ENCODE measurements around the gene HES7.

HES7 gene

DNA sequence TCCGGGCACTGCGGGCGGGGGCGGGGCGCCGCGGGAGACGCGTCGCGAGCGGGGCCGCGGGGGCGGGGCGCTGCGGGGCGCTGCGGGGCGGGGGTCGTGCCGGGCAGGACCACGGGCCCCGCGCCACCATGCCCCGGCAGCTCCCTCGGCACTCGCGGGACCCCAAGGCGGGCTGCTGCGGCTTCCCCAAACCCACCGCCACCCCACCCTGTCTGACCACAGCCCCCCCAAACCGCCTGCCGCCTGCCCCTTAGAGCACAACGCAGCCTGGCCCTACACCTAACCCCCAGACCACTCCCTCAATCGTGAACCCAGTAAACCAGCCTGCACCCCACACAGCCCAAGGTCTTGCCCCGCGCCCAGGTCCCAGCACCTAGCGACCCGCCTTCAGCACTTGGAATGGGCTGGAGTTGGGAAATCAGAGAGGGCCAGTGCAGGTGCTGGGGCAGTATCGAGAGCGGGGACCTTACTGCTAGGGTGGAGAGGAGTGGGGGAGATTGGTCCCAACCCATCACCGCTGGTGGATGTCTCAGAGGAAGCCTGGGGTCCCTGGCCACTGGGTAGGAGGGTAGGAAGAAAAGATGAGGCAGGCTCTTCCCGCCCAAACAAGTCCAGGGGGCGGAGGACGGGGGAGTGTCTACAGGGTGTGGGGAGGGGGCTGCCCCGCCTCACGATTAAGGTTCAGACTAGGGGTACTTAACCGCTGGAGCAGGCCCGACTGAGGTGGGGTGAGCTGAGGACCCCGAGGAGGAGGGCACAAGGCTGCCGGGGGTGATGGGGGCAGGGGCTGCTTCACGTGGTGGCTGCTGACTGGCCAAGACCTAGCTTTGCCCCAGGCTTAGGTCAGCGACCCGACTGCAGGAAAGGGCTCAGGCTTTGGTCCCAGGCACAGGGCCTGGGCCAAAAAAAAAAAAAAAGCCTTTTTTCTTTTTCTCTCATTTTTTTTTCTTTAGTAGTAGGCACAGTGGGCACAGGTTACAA, 39.4 kb upstream of the HES7 start:
- Histone ChIP-seq H3K4me3 (peak overlapping the region; percentile 92 to 100 (median 100)), H3K4me1 (peaks cover 51 to 61% (median 55%) of the 10 kb centered on the region in 10 experiments), H3K9me3 (replicated peaks in 1 of 11) (no peaks in the 10 kb centered on the region), H3K9ac (peak overlapping the region; percentile 96 to 100 (median 99)), H3K27me3 (no peaks in the 10 kb centered on the region), H4K20me1 (peaks cover 10 to 37% (median 26%) of the 10 kb centered on the region in 11 experiments; a peak in 17 of 22 replicates), H3K4me2 (peak overlapping the region; percentile 82 to 100 (median 95)), H3K36me3 (peaks cover 13 to 26% (median 21%) of the 10 kb centered on the region in 11 experiments; a peak in 20 of 22 replicates), H3K27ac (peak overlapping the region; percentile 93 to 100 (median 98))
- no peak for TF ChIP-seq Cebpa-rat (IDR thresholded peaks at IDR 0.05)

DNA sequence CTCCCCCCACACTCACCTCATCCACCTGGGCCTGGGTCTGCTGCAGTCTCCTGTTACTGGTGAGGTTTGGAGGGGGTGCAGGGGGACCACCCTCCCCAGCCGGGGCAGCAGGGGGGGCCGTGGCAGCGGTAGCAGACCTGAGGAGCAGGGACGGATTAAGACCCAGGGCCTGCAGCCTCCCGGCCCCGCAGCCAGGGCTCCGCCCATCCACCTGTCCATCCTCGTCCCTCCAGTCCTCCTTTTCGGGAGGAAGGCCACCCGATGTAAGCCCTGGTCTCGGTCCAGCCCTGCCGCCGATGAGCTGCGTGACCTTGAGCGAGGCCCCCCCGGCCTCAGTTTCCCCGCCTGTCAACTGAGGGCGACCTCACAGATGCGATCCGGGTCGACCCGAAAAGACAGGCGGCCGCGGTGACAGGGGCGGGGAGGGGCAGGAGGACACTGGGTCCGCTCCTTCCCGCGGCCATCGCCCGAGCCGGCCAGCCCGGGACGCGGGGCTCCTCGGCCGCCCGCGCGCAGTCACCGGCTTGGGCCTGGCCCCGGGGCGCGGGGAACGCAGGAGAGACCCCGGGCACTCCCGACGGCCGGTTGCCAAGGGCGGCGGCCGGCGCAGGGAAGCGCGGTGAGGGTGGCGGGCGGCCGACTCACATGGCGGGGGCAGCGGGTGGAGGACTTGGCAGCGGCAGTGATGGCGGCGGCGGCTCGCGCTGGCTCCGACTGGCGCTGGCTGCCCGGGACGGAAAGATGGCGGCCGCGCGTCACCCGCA, 38.5 kb upstream of the HES7 start, which contains the start of gene VAMP2:
VAMP2 (minus strand) TSS at position 716 of the 764 bp plus-strand sequence; CDS start at position 647, 69 bp downstream.
- H4K20me1 ChIP-seq, result peaks cover 10 to 37% (median 26%) of the 10 kb centered on the region in 11 experiments; a peak in 17 of 22 replicates
- peaks cover 13 to 30% (median 21%) of the 10 kb centered on the region in 11 experiments; a peak in 20 of 22 replicates for H3K36me3 ChIP-seq
- peaks cover 51 to 65% (median 61%) of the 10 kb centered on the region in 10 experiments for H3K4me1 ChIP-seq
- H3K4me2 ChIP-seq, result peak within 1 kb of the TSS; percentile 92 to 100 (median 100)
- H3K4me3 ChIP-seq, result peak within 1 kb of the TSS; percentile 92 to 100 (median 100)
- peak within 1 kb of the TSS; percentile 93 to 100 (median 98) for H3K27ac ChIP-seq
- no peaks in the 10 kb centered on the region for H3K27me3 ChIP-seq
- no peaks in the 10 kb centered on the region for H3K9me3 ChIP-seq (replicated peaks in 1 of 11)
- H3K9ac ChIP-seq, result peak within 1 kb of the TSS; percentile 96 to 100 (median 99)
- no peak for TF ChIP-seq Cebpa-rat (IDR thresholded peaks at IDR 0.05)

DNA sequence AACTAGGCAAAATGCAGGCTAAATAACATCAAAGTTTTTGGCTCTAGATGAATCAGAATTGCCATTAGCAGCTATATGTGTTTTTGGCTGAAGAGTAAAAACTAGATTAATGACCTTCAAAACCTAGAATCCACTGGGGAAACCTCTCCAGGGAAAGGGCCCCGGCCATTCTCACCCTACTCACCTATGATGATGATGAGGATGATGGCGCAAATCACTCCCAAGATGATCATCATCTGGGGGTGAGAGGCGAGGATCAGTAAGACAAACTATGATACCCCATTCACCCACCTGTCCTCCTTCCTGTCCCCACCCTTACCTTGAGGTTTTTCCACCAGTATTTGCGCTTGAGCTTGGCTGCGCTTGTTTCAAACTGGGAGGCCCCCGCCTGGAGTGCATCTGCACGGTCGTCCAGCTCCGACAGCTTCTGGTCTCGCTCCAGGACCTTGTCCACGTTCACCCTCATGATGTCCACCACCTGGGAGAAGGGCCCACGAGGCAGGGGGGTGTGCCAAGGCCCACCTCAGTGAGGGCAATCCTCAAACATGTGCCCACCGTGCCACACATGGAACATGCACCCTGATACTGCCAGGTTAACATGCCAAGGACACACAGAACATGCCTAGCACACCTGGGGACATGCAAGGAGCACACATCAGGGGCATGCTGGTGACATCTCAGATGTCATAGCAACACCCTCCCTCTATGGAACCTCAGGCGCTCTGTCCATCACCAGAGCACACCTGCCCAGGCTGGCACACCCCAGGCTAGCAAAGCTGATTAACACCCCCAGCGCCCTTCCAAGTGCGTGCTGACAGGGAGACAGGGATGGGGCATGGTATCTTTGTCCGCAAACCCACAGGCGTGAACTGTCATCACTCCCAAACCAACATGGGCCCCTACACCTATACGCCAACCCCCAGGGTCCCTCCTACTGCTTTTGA, 37.7 kb upstream of the HES7 start:
- Histone ChIP-seq H3K27me3 (no peaks in the 10 kb centered on the region), H3K4me3 (peak overlapping the region; percentile 92 to 100 (median 100)), H3K4me2 (peak overlapping the region; percentile 92 to 100 (median 100)), H3K27ac (peak overlapping the region; percentile 93 to 100 (median 98)), H4K20me1 (peaks cover 10 to 37% (median 26%) of the 10 kb centered on the region in 11 experiments; a peak in 17 of 22 replicates), H3K9ac (peak overlapping the region; percentile 96 to 100 (median 99)), H3K4me1 (peaks cover 57 to 71% (median 67%) of the 10 kb centered on the region in 10 experiments), H3K9me3 (replicated peaks in 1 of 11) (no peaks in the 10 kb centered on the region), H3K36me3 (peaks cover 13 to 30% (median 21%) of the 10 kb centered on the region in 11 experiments; a peak in 20 of 22 replicates)
- TF ChIP-seq Cebpa-rat (IDR thresholded peaks at IDR 0.05), result no peak

DNA sequence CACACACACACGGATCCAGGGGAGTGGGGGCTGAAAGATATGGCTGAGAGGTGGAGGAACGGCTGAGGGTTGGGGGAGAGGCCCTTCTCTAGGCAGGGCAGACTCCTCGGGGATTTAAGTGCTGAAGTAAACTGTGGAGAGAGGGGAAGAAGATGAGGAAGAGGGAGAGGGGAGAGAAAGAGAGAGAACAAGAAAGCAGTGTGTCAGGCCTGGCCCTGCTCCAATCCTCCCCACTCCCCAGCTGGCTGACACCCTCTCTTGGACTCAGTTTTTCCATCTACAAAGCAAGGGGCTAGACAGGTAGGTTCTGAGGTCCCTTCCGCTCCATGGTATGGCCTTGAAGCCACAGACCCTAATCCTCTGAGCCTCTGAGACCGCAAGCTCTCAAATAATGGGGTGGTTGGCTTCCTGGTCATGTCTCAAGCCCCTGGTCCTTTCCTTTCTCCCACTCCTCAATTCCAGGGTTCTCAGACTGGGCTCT, 36.9 kb upstream of the HES7 start:
- Histone ChIP-seq H3K4me1 (peaks cover 61 to 75% (median 70%) of the 10 kb centered on the region in 10 experiments), H3K9me3 (replicated peaks in 1 of 11) (no peaks in the 10 kb centered on the region), H3K27ac (peak overlapping the region; percentile 24 to 100 (median 43); a peak in 20 of 22 replicates), H3K4me3 (peak overlapping the region; percentile 92 to 100 (median 100)), H3K36me3 (peaks cover 13 to 30% (median 21%) of the 10 kb centered on the region in 11 experiments; a peak in 20 of 22 replicates), H3K9ac (peak overlapping the region; percentile 55 to 100 (median 99); a peak in 21 of 22 replicates), H3K27me3 (no peaks in the 10 kb centered on the region), H4K20me1 (peaks cover 10 to 37% (median 26%) of the 10 kb centered on the region in 11 experiments; a peak in 17 of 22 replicates), H3K4me2 (peak overlapping the region; percentile 92 to 100 (median 100))
- no peak for TF ChIP-seq Cebpa-rat (IDR thresholded peaks at IDR 0.05)

DNA sequence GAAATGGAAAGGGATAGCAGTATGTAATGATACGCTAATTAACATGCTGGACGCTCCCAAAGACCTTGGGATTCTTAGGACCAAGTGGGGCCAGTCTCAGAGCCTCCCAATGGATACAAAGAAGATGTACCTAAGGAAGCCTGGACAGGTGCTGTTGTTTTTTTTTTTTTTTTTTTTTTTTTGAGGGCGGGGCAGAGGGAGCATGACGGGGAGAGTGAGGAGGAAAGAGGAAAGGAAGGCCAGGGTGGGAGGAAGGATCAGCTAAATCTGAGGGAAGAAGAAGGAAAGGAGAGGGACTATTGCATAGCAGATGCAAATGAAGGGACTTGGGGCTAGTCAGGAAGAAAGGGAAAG, 36.3 kb upstream of the HES7 start:
- Histone ChIP-seq H3K4me1 (peaks cover 66 to 80% (median 76%) of the 10 kb centered on the region in 10 experiments), H3K27ac (peak overlapping the region in 6 of 11 experiments; percentile 23 to 100 (median 45); a peak in 7 of 22 replicates), H3K4me3 (peak overlapping the region; percentile 92 to 100 (median 100); a peak in 14 of 20 replicates), H3K9ac (peak overlapping the region; percentile 55 to 100 (median 99); a peak in 18 of 22 replicates), H3K36me3 (peaks cover 13 to 30% (median 21%) of the 10 kb centered on the region in 11 experiments; a peak in 20 of 22 replicates), H3K9me3 (replicated peaks in 1 of 11) (no peaks in the 10 kb centered on the region), H3K4me2 (peak overlapping the region; percentile 92 to 100 (median 100)), H3K27me3 (no peaks in the 10 kb centered on the region), H4K20me1 (peaks cover 10 to 41% (median 26%) of the 10 kb centered on the region in 11 experiments; a peak in 17 of 22 replicates)
- no peak for TF ChIP-seq Cebpa-rat (IDR thresholded peaks at IDR 0.05)

DNA sequence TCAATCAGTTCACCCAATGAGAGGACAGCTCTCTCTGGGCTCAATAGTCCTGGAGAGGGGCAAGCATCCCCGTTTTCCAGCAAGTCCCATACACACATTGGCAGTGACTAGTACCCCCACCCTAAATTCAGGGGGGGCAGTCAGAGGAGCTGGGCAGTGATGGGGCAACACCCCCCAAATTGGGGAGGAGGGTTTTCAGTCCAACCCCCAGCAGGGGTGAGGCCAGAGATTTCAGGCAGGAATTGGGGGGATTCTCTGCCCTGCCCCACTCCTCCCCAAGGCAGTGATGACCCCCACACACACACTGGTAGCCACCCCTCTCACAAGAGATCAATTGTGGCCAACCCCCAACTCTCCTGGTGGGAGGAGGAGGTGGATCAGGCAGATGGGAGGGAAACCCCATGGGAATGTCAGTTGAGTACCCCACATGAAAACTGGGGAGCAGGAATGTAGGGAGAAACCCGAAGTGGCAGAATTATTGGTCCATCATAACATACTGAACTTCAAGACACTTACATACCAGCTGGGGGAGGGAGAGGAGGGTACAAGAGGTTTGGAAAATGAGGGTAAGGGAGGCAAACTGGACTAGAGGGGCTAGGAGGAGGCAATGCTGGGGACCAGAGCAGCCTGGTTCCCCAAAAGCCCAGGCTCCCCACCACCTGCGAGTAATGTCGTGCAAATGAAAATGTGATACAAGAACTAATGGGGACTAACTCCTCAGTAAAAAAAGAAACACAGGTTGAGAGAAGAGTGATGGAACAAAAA, 35.7 kb upstream of the HES7 start:
- Histone ChIP-seq H3K9me3 (replicated peaks in 1 of 11) (no peaks in the 10 kb centered on the region), H3K4me3 (no peak overlapping the region; a peak in 2 of 20 replicates), H3K27me3 (no peaks in the 10 kb centered on the region), H4K20me1 (peaks cover 10 to 44% (median 26%) of the 10 kb centered on the region in 11 experiments; a peak in 17 of 22 replicates), H3K9ac (peak overlapping the region in 10 of 11 experiments; percentile 10 to 100 (median 55); a peak in 13 of 22 replicates), H3K36me3 (peaks cover 13 to 30% (median 21%) of the 10 kb centered on the region in 11 experiments; a peak in 20 of 22 replicates), H3K27ac (peak overlapping the region in 3 of 11 experiments; percentile 6 to 38 (median 15); a peak in 2 of 22 replicates), H3K4me1 (peaks cover 68 to 80% (median 76%) of the 10 kb centered on the region in 10 experiments), H3K4me2 (peak overlapping the region; percentile 92 to 100 (median 100); a peak in 20 of 22 replicates)
- no peak for TF ChIP-seq Cebpa-rat (IDR thresholded peaks at IDR 0.05)

Measured in BLaER1 treated with 17β-estradiol and CSF1 and Interleukin-3, amounts not matched to agents 10 nM and 100 nM (cell line).